ENCODE data around the gene ZSWIM4. TPM values are rescaled to one million over a fixed set of nuclear protein-coding genes. Genes with fewer than 3 reads are reported as not detected.

ZSWIM4 gene
- polyA plus RNA-seq, 2 of the 4 experiments (the other 2 are of a cell fraction), result 1.6 to 3.4 TPM

DNA sequence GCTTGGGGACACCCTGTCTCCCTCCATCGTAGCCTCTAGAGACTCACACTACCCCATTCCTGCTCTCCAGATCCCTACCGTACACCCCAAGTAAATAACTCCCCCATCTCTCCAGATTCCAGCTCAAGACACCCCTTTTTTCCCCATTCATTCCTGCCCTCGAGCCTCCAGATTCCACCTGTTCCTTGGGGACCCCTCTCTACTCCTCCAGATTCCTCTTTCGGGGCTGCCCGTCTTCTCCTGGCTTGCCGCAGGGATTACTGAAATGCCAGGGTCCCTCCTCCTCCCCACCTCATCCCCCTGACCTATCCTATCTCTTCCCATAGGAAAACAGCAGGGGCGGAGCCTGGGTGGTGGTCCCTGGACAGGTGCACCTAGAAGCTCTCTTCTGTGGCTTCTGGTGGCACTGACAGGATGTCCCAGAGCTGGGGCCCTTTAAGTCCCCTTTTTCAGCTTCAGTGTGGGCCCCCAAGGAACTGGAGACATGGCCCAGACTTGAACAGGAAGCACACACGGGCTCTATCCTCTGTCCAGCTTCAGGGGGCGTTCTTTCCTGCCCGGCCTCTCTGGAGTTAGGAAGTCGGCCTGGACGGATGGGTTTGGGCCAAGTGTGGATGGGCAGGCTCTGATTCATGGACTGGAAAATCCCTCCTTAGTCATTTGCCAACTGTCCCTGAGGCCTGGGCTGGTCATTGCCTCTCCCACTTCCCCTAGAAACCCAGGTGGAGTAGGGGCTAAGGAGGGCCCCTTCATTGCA lies 1.2 kb downstream of the ZSWIM4 start:
- Histone ChIP-seq H3K9me3 (no peaks in the 10 kb centered on the region), H3K4me1 (peaks cover 27% of the 10 kb centered on the region), H3K27ac (peak overlapping the region; percentile 96 to 97), H3K4me3 (peak overlapping the region; percentile 99), H3K4me2 (peak overlapping the region; percentile 99)
- under 1% methylated on average over 6 of the region's 12 CpGs for WGBS (ENCODE audit: missing lambda C conversion rate)
- FAIRE-seq, result no peak
- ChIA-PET POLR2A (interaction anchor here (2.5 kb wide), 1 partner anchor 66 kb away, joined by 8 read pairs; no protein-coding TSS in a partner anchor), CTCF (interaction anchor here (0.6 to 5.7 kb wide), 11 partner anchors 11 to 499 kb away, joined by 3 to 40 read pairs (median 4); no protein-coding TSS in a partner anchor)
- ATAC-seq, result peak; percentile 71
- peak; percentile 68 to 87 for DNase-seq (ENCODE audit: low read depth in 1 of 2, low spot score in 1 of 2)
- TF ChIP-seq RNF2 (IDR thresholded peaks at IDR 0.05; ENCODE audit: borderline replicate concordance, low read depth), result no peak
- 0 out of 3 replicates have a peak, but pooled peaks have one; percentile 15 for TF ChIP-seq SMC3 (IDR thresholded peaks at IDR 0.05)
- TF ChIP-seq, protein P1, sequence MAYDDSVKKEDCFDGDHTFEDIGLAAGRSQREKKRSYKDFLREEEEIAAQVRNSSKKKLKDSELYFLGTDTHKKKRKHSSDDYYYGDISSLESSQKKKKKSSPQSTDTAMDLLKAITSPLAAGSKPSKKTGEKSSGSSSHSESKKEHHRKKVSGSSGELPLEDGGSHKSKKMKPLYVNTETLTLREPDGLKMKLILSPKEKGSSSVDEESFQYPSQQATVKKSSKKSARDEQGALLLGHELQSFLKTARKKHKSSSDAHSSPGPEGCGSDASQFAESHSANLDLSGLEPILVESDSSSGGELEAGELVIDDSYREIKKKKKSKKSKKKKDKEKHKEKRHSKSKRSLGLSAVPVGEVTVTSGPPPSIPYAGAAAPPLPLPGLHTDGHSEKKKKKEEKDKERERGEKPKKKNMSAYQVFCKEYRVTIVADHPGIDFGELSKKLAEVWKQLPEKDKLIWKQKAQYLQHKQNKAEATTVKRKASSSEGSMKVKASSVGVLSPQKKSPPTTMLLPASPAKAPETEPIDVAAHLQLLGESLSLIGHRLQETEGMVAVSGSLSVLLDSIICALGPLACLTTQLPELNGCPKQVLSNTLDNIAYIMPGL (CRISPR knock-in tag; IDR thresholded peaks at IDR 0.05; ENCODE audit: borderline replicate concordance), result no peak
- TF ChIP-seq RAD21 (conservative IDR thresholded peaks at IDR 0.05 in 1 of 2, IDR thresholded peaks at IDR 0.05 in 1 of 2), result peak in 1 of 2 experiments; percentile 31; a peak in 1 of 5 replicates
- TF ChIP-seq FOSL2 (IDR thresholded peaks at IDR 0.05), result no peak
- peak; percentile 74 for TF ChIP-seq FOSL2 (CRISPR knock-in tag; IDR thresholded peaks at IDR 0.05)
- TF ChIP-seq RCOR1 (IDR thresholded peaks at IDR 0.05; ENCODE audit: low read depth, low read length), result no peak
- TF ChIP-seq ZFP36 (IDR thresholded peaks at IDR 0.05; ENCODE audit: borderline replicate concordance, partially characterized antibody), result no peak

DNA sequence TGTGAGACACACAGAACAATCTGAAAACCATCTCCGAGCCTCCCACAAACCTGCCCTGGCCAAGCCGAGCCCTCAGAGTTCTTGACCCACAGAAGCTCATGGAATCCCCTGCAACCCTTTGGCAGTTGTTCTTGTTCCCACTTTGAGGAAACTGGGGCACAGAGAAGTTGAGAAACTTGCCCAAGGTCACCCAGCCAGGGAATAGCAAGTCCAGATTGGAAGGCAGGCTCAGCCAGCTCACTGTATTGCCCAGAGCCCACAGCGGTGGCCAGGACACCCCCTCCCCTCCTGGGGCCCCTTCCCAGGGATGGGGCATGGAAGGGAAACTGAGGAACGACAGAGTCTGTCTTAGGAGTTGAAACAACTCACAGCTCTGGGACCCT lies 1.8 kb downstream of the ZSWIM4 start:
- Histone ChIP-seq H3K9me3 (no peaks in the 10 kb centered on the region), H3K4me1 (peaks cover 27% of the 10 kb centered on the region), H3K27ac (peak overlapping the region; percentile 96 to 97), H3K4me2 (peak overlapping the region; percentile 99), H3K4me3 (peak overlapping the region; percentile 99; the same call in 1 of the 3 replicates)
- ATAC-seq, result no peak
- FAIRE-seq, result no peak
- WGBS (ENCODE audit: missing lambda C conversion rate), result 18% methylated on average over 4 of the region's 4 CpGs
- no peak for DNase-seq (ENCODE audit: low read depth in 1 of 2, low spot score in 1 of 2)
- POLR2A ChIA-PET, result interaction anchor here (2.5 kb wide), 1 partner anchor 65 kb away, joined by 8 read pairs; no protein-coding TSS in a partner anchor
- TF ChIP-seq ZFP36 (IDR thresholded peaks at IDR 0.05; ENCODE audit: borderline replicate concordance, partially characterized antibody), result peak; percentile 54
- no peak for TF ChIP-seq RCOR1 (IDR thresholded peaks at IDR 0.05; ENCODE audit: low read depth, low read length)
- TF ChIP-seq CHD2 (IDR thresholded peaks at IDR 0.05; ENCODE audit: low read length, partially characterized antibody), result no peak
- no peak for TF ChIP-seq JUN (IDR thresholded peaks at IDR 0.05)
- TF ChIP-seq KDM1A (IDR thresholded peaks at IDR 0.05; ENCODE audit: low read depth), result peak; percentile 69; the same call in 1 of the 2 replicates
- TF ChIP-seq, protein P2, sequence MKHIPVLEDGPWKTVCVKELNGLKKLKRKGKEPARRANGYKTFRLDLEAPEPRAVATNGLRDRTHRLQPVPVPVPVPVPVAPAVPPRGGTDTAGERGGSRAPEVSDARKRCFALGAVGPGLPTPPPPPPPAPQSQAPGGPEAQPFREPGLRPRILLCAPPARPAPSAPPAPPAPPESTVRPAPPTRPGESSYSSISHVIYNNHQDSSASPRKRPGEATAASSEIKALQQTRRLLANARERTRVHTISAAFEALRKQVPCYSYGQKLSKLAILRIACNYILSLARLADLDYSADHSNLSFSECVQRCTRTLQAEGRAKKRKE (CRISPR knock-in tag; IDR thresholded peaks at IDR 0.05; ENCODE audit: low read depth), result 0 out of 2 replicates have a peak, but pooled peaks have one; percentile 49
- TF ChIP-seq, protein P3, sequence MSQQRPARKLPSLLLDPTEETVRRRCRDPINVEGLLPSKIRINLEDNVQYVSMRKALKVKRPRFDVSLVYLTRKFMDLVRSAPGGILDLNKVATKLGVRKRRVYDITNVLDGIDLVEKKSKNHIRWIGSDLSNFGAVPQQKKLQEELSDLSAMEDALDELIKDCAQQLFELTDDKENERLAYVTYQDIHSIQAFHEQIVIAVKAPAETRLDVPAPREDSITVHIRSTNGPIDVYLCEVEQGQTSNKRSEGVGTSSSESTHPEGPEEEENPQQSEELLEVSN (IDR thresholded peaks at IDR 0.05; ENCODE audit: borderline replicate concordance, low read depth), result no peak
- CTCF ChIA-PET, result interaction anchor here (0.6 to 5.7 kb wide), 13 partner anchors 11 to 498 kb away, joined by 3 to 40 read pairs (median 4); no protein-coding TSS in a partner anchor

DNA sequence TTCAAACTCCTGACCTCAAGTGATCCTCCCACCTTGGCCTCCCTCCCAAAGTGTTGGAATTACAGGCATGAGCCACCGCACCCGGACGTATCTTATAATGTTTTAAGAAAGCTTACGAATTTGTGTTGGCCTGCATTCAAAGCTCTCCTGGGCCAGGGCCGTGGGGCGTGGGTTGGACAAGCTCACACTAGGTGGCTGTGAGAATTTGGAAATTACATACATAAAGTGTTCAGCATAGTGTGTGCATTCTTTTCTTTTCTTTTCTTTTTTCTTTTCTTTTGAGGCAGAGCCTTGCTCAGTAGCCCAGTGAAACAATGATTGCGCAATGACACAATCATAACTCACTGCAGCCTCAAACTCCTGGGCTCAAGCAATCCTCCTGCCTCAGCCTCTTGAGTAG lies 2.6 kb downstream of the ZSWIM4 start:
- Histone ChIP-seq H3K27ac (peak overlapping the region; percentile 96 to 97; a peak in 5 of 6 replicates), H3K4me1 (peaks cover 27% of the 10 kb centered on the region), H3K9me3 (no peaks in the 10 kb centered on the region), H3K4me2 (peak overlapping the region; percentile 99), H3K4me3 (no peak overlapping the region)
- DNase-seq (ENCODE audit: low read depth in 1 of 2, low spot score in 1 of 2), result peak in 1 of 2 experiments; percentile 59
- ATAC-seq, result no peak
- WGBS (ENCODE audit: missing lambda C conversion rate), result 13% methylated on average over 7 of the region's 7 CpGs
- ChIA-PET POLR2A (interaction anchor here (0.8 to 2.5 kb wide), 3 partner anchors 41 to 64 kb away, joined by 3 to 8 read pairs (median 3); no protein-coding TSS in a partner anchor), CTCF (interaction anchor here (1.1 to 5.7 kb wide), 8 partner anchors 10 to 820 kb away, joined by 3 to 40 read pairs (median 4); no protein-coding TSS in a partner anchor)
- TF ChIP-seq CHD2 (IDR thresholded peaks at IDR 0.05; ENCODE audit: low read length, partially characterized antibody) (no peak), CEBPB (IDR thresholded peaks at IDR 0.05) (peak; percentile 96 to 99)
- TF ChIP-seq, protein P4, sequence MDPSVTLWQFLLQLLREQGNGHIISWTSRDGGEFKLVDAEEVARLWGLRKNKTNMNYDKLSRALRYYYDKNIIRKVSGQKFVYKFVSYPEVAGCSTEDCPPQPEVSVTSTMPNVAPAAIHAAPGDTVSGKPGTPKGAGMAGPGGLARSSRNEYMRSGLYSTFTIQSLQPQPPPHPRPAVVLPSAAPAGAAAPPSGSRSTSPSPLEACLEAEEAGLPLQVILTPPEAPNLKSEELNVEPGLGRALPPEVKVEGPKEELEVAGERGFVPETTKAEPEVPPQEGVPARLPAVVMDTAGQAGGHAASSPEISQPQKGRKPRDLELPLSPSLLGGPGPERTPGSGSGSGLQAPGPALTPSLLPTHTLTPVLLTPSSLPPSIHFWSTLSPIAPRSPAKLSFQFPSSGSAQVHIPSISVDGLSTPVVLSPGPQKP (IDR thresholded peaks at IDR 0.05; ENCODE audit: low read depth, low read length), result no peak
- FAIRE-seq, result no peak

All from A549 (cell line).